ENCODE data around the gene ELAVL4.

The ELAVL4 gene

DNA sequence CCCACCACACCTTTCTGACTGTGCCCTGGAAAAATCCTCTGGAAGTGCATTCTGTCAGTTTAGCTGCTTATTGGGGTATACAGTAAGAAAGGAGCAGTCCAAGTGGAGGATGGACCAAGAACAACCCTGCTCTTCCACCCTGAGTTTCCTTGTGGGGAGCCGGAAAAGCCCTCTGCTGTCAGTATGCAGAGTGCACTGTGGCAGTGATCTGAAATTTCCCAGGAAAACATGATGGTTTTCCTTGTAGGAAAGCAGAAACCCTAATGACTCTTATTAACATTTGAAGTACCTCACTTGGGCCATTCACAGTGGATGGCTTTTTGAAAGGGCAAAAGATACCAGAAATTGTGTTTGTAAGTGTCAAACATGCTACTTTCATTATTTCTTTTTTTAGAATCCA is 20.5 kb downstream of the ELAVL4 start:
- no peak overlapping the region for H3K4me2 ChIP-seq (ENCODE audit: insufficient read depth, low read length)
- ATAC-seq (ENCODE audit: insufficient read depth, low read depth) (no peak), DNase-seq (no peak)
- no peak overlapping the region for H3K27ac ChIP-seq (ENCODE audit: low read length)
- H3K9me3 ChIP-seq (ENCODE audit: insufficient read depth, low read length, severe bottlenecking): no peaks in the 10 kb centered on the region
- H3K4me3 ChIP-seq (ENCODE audit: low read depth in 1 of 2, low read length in 2 of 2): no peak overlapping the region
- no peaks in the 10 kb centered on the region for H3K36me3 ChIP-seq (ENCODE audit: insufficient read depth, low read length)
- no peaks in the 10 kb centered on the region for H3K4me1 ChIP-seq (ENCODE audit: insufficient read depth, low read length)
- H3K79me2 ChIP-seq (ENCODE audit: insufficient read depth, low read length): no peaks in the 10 kb centered on the region
- no peak overlapping the region for H3K9ac ChIP-seq (ENCODE audit: low read depth, low read length)
- H4K20me1 ChIP-seq (ENCODE audit: insufficient read depth, low read length): no peaks in the 10 kb centered on the region
- TF ChIP-seq, protein P1, sequence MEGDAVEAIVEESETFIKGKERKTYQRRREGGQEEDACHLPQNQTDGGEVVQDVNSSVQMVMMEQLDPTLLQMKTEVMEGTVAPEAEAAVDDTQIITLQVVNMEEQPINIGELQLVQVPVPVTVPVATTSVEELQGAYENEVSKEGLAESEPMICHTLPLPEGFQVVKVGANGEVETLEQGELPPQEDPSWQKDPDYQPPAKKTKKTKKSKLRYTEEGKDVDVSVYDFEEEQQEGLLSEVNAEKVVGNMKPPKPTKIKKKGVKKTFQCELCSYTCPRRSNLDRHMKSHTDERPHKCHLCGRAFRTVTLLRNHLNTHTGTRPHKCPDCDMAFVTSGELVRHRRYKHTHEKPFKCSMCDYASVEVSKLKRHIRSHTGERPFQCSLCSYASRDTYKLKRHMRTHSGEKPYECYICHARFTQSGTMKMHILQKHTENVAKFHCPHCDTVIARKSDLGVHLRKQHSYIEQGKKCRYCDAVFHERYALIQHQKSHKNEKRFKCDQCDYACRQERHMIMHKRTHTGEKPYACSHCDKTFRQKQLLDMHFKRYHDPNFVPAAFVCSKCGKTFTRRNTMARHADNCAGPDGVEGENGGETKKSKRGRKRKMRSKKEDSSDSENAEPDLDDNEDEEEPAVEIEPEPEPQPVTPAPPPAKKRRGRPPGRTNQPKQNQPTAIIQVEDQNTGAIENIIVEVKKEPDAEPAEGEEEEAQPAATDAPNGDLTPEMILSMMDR (IDR thresholded peaks at IDR 0.05; ENCODE audit: borderline replicate concordance, extremely low read depth, low read length, poor library complexity, severe bottlenecking): no peak
- TF ChIP-seq EZH2 (IDR thresholded peaks at IDR 0.05; ENCODE audit: borderline replicate concordance, low read depth, low read length, severe bottlenecking): no peak
- no peak overlapping the region for H2AFZ ChIP-seq (ENCODE audit: low read depth, low read length)
- peaks cover 5% of the 10 kb centered on the region for H3K27me3 ChIP-seq (ENCODE audit: insufficient read depth, low read length, poor library complexity)

DNA sequence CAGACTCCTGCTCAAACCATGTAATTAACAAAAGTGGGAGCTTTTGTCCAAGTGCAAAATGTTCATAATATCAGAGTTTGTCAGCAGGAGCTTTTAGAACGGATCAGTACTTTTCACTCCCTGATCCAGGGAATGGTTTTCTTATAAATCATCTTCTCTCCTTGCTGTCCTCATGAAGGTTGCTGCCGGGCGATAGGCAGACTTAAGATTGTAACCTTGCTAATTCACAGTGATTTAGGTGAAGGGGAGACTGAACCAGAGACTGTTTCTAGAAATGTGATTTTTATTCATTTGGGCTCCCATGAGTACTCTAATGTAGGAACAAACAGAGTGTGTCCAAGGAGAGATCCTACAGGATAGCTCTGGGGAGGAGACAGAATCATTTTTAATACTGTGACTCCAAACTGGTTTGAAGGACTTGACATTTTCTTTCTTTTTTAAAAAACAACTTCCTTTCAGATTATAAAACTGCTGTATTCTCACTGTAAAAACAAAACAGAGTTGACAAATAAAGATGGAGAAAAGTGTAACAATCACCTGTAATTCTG is 23.7 kb downstream of the ELAVL4 start:
- no peak overlapping the region for H3K27ac ChIP-seq (ENCODE audit: low read length)
- H3K36me3 ChIP-seq (ENCODE audit: insufficient read depth, low read length): no peaks in the 10 kb centered on the region
- ATAC-seq (ENCODE audit: insufficient read depth, low read depth): no peak
- H3K9ac ChIP-seq (ENCODE audit: low read depth, low read length): no peak overlapping the region
- no peaks in the 10 kb centered on the region for H3K4me1 ChIP-seq (ENCODE audit: insufficient read depth, low read length)
- H2AFZ ChIP-seq (ENCODE audit: low read depth, low read length): no peak overlapping the region
- no peaks in the 10 kb centered on the region for H4K20me1 ChIP-seq (ENCODE audit: insufficient read depth, low read length)
- TF ChIP-seq EZH2 (IDR thresholded peaks at IDR 0.05; ENCODE audit: borderline replicate concordance, low read depth, low read length, severe bottlenecking): no peak
- TF ChIP-seq, protein P1 (IDR thresholded peaks at IDR 0.05; ENCODE audit: borderline replicate concordance, extremely low read depth, low read length, poor library complexity, severe bottlenecking): no peak
- no peaks in the 10 kb centered on the region for H3K9me3 ChIP-seq (ENCODE audit: insufficient read depth, low read length, severe bottlenecking)
- H3K27me3 ChIP-seq (ENCODE audit: insufficient read depth, low read length, poor library complexity): peaks cover 6% of the 10 kb centered on the region
- DNase-seq: no peak
- H3K4me3 ChIP-seq (ENCODE audit: low read depth in 1 of 2, low read length in 2 of 2): no peak overlapping the region
- H3K4me2 ChIP-seq (ENCODE audit: insufficient read depth, low read length): no peak overlapping the region
- H3K79me2 ChIP-seq (ENCODE audit: insufficient read depth, low read length): no peaks in the 10 kb centered on the region

DNA sequence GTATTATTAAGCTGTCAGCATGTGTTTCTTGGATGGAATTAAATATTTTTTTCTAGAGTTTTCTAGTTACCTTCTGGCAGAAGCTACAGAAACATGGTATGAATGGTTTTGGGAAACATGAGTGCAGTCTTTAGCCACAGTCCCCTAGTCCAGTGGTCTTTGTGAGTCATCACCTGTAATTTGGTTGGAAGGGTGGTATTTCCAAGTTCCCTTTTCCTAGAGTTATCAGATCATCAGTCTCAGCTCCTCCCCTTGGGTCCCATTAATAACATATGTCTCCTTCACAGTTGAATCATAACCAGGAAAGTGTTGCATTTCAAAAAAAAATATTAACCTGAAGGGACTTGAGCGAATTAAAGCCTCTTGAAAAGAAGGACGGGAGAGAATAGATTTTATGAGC is 27.0 kb downstream of the ELAVL4 start:
- no peak for DNase-seq
- H3K4me1 ChIP-seq (ENCODE audit: insufficient read depth, low read length): no peaks in the 10 kb centered on the region
- H3K4me3 ChIP-seq (ENCODE audit: low read depth in 1 of 2, low read length in 2 of 2): no peak overlapping the region
- no peak overlapping the region for H3K27ac ChIP-seq (ENCODE audit: low read length)
- TF ChIP-seq, protein P1 (IDR thresholded peaks at IDR 0.05; ENCODE audit: borderline replicate concordance, extremely low read depth, low read length, poor library complexity, severe bottlenecking): no peak
- no peak for TF ChIP-seq EZH2 (IDR thresholded peaks at IDR 0.05; ENCODE audit: borderline replicate concordance, low read depth, low read length, severe bottlenecking)
- H2AFZ ChIP-seq (ENCODE audit: low read depth, low read length): no peak overlapping the region
- ATAC-seq (ENCODE audit: insufficient read depth, low read depth): no peak
- peaks cover 6% of the 10 kb centered on the region for H3K27me3 ChIP-seq (ENCODE audit: insufficient read depth, low read length, poor library complexity)
- no peaks in the 10 kb centered on the region for H3K36me3 ChIP-seq (ENCODE audit: insufficient read depth, low read length)
- no peaks in the 10 kb centered on the region for H3K9me3 ChIP-seq (ENCODE audit: insufficient read depth, low read length, severe bottlenecking)
- H4K20me1 ChIP-seq (ENCODE audit: insufficient read depth, low read length): no peaks in the 10 kb centered on the region
- no peaks in the 10 kb centered on the region for H3K79me2 ChIP-seq (ENCODE audit: insufficient read depth, low read length)
- no peak overlapping the region for H3K9ac ChIP-seq (ENCODE audit: low read depth, low read length)
- no peak overlapping the region for H3K4me2 ChIP-seq (ENCODE audit: insufficient read depth, low read length)
